Stimulated activated CD4-positive, alpha-beta T cell treated with anti-CD3 and anti-CD28 coated beads, Interleukin-1b, Interleukin-23, amount 100 ng/mL, for 1 hour (primary cell): Measurements from ENCODE around the gene KIF17.

Experiments used
- DNase-seq, 2 donors: peaks; one replicate each; pipeline ENCODE4 v3.0.0-alpha.2; 2020; ENCODE audit warnings: low read depth in 2 of 2

KIF17 gene

DNA sequence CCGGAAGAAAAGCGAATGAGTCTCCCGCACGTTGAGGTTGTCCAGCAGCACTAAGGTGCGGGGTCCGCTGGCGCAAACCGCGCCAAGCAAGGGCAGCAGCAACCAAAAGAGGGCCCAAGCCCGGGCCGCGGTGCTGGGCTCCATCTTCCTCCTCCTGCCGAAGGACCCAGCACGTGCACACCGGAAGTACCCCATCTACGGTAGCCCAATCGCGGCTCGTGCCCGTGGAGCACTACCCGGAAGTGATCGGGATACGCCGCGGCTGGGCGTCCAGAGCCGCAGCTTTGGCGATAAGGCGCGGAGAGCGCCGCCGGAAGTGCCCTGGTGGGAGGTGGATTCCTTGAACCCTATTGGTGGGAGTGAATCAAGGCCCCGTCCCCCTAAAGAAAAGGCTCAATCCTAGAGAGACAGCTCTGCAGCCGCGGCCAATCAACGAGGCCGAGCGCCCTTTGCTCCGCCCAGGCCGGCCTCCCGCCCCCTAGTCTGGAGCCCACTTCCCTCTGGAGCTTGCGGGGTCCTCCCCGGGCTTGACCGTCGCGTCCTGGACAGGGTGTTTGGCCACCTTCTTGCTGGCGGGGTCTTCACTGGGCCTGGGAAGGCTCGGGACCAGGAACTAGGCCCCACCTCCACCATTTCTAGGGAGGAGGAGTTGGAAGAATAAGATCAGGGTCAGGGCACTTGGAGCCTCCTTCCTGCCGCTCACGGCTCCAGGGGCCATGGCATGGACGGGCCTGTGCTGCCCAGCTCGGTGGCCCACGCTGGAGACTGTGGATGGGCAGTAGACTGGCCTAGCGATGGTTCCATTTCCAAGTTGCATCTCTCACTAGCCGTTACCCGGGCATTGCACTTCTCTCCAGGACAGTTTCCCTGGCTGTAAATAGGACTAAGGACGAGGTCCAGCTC lies 56.3 kb downstream of the KIF17 start, which contains the start of gene DDOST:
Gene DDOST, minus strand, starts transcription at position 163 of the 903 bp plus-strand sequence. Its CDS starts 19 bp downstream, at position 144.
- DNase-seq: peak; percentile 71 to 85

DNA sequence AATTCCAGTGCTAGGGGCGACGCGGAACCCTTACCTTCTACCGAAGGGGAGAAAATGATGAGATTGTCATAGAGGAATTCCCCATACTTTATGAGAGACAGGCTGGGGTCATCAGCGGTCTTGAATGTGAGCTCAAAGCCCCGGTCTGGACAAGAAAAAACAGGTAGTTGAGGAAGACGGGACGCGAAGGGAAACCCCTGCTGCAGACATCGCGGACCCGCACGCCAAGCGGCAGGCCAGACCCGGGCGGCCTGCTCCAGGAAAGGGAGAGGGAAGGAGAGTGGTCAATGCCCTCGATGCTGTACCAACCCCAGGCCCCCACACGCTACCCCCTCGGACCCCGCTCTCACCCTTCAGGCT lies 57.0 kb downstream of the KIF17 start:
- DNase-seq: no peak

DNA sequence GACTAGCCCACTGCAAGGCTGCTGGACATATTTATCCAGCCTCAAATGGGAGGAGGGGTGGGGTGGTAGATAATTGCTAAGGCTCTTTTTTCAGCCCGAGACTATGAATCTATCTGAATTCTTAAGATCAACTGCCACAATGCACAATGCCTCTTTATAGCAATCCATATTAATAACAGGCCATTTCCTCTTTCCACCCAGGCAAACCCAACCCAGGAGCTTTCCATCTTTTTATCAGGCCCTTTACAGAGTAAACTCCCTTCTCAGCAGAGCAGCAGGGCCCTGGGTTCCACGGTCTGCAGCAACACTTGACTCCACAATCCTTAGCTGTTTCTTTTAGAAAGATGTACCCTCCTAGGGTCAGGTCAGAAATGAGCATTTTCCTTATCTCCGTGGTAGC lies 57.4 kb downstream of the KIF17 start:
- no peak for DNase-seq

DNA sequence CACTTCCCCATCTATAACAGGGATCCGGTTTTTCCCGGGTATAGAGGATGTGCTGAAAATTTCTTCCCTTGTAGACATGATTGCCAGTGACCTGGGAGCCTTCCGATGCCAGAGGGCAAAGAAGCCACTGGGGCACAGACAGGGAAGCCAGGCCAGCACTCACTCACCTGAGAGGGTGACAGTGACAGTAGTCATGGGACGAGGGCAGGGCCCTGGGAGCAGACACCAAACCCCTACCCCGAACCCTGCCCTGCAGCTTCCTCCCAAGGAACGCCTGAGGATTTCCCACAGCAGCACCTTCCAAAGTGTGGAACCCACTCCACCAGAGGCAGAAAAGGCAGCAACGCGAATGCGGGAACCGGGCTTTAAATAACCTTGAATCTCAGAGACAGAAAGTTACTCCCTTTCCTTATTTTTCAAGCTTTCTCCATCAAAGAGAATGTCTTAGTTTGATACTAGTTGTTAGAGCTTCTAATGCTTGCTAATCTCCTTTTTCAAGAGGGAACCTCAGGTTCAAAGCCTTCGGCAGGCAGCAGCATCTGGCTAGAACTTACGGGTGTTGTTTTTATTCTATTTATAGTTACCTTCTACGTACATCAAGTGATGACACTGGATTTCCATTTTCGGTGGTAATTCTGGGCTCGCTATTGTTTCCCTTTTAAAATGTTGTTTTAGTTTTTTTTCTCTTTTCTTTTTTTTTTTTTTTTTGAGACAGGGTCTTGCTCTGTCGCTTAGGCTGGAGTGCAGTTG lies 59.5 kb downstream of the KIF17 start:
- no peak for DNase-seq

DNA sequence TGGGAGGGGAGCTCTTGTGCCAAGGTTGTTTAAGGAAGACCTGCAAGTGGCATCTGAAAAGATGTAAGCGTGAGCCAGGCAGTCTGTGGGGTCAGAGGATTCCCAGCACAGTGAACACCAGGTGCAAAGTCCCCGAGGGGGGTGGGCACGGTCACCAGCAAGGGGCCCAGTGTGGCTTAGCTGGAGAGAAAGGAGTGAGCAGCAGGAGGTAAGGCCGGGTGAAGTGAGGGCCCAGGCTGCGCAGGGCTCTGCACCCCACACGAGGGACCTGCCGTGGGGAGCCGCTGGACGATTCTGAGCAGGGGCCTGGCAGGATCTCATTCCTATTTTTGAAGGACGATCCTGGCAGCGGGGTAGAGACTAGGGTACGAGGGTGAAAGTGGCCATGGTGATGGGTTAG lies 60.8 kb downstream of the KIF17 start:
- DNase-seq: no peak

DNA sequence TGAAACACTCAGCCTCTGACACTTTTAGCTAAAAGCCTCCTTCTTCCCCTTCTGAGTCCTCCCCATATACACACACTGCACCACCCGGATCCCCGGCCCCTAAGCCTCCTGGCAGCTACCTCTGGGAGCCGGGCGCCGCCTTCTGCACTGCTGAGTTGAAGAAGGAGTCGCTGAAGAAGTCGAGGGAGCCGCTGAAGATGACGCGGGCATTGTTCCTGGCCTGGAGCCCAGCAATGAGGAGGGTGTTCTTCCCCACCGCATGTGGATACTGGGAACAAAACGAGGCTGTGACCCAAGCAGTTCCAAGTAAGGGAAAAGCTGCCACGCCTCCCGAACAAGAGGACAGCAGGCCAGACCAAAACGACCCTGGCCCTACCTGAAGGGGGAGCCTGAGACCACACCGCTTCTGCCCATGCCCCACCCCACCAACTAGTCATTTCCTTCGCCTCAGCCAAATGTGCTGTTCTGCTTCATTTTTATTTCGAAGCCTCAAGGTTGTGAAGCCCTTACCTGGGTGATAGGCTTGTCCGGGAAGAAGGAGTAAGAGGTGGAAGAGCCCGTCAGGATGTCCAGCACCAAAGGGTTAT lies 63.6 kb downstream of the KIF17 start:
- DNase-seq: no peak

DNA sequence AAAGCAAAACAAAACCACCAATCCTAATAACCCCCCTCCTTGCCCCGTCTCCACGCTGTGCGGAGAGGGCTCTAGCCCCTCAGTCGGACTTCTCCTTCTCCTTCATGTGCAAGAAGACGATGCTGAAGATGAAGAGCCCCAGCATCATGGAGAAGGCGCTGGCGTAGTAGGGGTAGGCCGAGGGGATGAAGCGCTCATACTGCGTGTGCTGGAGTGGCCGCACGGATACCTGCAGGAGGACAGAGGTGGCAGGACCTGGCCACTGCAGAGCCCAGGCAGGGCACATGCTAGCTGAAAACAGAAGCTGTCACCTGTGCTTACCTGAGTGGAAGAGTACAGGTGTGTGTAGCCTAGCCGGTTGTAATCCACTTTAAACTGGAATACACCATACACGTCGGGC lies 65.5 kb downstream of the KIF17 start:
- no peak for DNase-seq

DNA sequence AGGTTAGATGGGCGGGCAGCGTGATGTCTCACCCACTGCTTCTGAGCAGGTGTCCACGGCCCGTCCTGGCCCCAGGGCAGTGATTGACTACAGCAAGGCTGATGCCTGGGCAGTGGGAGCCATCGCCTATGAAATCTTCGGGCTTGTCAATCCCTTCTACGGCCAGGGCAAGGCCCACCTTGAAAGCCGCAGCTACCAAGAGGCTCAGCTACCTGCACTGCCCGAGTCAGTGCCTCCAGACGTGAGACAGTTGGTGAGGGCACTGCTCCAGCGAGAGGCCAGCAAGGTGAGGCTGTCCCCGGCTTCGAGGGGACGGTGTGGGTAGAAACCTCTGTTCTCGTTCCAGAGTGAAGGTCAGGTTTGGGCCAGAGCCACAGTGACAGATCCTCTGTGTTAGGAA lies 68.9 kb downstream of the KIF17 start:
- no peak for DNase-seq

DNA sequence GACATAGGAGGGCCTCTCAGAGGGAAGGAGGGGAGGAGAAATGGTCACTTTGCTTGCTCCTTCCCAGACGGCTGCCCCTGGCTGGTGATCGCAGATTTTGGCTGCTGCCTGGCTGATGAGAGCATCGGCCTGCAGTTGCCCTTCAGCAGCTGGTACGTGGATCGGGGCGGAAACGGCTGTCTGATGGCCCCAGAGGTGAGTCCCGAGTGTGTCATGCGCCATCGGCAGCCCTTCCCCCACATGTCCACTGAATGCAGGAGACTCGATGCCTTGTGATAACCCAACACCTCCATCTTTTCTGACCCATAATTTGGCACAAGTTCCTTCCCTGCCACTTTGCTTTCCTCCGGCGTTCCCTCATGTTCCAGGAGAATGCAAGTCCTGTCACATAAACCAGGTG lies 69.4 kb downstream of the KIF17 start:
- DNase-seq: no peak

DNA sequence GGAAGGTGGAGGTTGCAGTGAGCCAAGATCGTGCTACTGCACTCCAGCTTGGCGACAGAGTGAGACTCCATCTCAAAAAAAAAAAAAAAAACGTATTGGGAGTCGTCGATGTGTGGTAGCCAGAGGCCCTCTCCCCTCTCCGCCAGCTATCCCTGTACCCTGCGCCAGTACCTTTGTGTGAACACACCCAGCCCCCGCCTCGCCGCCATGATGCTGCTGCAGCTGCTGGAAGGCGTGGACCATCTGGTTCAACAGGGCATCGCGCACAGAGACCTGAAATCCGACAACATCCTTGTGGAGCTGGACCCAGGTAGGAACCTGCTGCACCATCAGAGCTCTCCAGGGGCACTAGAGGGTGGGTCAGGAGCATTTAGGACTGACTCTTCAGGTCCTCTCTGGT lies 72.4 kb downstream of the KIF17 start:
- DNase-seq: no peak

DNA sequence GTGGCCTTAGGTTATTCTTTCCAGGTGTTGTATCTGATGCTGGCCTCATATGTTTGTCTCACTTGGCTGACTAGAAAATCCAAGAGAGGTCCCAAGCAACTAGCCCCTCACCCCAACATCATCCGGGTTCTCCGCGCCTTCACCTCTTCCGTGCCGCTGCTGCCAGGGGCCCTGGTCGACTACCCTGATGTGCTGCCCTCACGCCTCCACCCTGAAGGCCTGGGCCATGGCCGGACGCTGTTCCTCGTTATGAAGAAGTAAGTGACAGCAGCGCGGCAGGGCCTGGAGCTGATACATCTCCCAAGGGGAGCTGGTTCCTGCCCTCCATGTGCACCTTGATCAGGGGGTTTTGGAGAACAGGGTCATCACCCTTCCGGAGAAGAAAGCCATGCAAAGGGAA lies 73.4 kb downstream of the KIF17 start:
- no peak for DNase-seq

DNA sequence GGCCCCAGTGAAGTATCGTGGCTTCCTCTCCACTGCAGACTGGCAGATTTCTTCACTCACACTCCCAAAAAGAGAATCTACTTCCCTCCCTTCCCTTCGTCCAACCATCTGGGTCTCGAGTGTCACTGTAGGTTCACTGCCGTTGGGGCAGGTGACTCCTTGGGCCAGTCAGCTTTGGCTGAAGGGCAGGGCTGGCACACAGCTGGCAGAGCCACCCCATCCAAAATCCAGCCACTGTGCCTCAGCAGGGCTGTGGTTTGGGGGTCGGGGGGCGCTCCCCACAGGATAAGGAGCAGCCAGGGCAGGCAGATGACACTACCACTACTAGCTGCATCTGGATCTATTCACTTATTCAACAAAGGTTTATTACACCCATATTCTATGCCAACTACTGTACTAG lies 74.7 kb downstream of the KIF17 start:
- DNase-seq: no peak

DNA sequence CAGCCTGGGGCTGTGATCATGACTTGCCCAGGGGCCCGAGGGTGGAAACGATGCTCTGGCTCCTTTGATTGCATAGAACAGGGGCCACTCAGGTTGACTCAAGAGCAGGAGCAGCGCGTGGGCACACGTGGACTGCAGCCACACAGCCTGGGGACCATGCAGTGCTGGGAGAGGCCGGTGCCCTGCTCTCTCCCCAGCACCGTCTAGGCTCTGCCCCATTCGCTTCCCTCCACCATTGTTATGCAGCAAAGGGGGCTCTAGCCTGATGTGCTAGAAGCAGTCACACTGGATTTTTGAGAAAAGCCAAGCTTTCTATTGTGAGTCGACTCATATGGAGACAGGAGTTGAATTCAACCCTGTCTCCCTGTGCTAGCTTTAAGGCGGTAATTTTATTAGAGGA lies 75.8 kb downstream of the KIF17 start:
- no peak for DNase-seq

DNA sequence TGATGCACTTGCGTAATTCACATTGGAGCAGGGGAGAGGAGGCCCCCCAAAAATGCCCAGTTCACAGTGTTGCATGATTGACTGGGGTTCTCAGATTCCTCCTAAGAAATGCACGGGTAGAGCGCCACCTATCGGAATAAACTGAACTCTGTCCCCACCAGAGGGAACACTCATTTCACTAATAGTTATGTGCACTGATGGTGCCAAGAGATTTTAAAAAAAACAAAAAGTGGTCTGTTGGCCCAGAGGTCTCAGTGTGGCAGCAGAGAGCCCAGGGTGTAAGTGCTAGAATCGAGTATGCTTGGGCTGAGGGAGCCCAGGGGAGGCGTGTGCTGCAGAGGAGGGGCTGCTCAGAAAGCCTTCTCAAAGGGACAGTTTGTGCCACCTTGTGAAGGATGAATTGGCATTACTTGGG lies 77.6 kb downstream of the KIF17 start:
- DNase-seq: peak; percentile 25 to 37

DNA sequence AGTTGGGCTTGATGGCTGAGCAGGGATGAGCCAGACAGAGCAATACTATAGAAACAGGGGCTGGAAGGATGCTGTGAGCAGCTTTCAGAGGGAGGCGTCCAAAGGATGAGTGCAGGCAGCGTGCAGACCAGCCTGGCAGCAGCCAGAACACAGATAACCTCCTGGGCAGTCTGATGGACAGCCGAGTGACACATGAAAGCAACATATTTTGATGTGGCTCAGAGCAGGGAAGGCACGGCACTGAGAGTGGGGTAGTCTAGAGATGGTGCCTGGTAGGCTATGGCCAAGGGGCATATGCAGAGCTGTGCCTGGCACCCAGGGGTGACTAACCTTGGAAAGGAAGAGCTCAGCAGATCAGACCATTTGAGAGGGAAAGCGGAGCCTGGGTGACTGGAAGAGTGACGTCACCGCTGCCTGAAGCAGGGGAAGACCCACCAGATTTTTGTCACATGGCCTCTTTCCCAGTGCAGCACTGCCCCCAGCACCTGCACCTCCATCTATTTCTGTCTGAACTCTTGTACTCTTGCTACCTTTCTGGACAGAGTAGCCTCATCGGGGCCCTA lies 80.9 kb downstream of the KIF17 start:
- DNase-seq: no peak

DNA sequence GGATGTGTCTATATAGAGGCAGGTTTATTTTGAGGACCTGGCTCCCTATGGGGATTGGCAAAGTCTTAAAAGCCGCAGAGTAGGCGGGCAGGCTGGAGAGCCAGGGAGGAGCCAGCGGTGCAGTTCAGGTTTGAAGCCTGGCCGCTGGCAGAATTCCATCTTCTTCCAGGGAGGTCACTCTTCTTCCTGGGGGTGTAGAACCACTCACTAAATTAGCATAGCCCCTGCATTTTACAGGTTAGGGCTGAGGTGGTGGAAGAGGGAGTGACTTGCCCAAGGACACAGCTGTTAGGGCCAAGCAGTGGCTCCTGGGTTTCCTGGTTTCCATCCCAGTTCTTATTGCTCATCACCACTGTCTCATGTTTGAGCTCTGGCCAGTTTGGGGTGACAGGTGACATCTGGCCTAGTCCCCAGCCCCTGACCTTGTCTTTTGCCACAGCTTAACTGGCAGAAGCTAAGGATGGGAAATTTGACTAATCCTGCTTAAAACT lies 83.2 kb downstream of the KIF17 start:
- DNase-seq: no peak

DNA sequence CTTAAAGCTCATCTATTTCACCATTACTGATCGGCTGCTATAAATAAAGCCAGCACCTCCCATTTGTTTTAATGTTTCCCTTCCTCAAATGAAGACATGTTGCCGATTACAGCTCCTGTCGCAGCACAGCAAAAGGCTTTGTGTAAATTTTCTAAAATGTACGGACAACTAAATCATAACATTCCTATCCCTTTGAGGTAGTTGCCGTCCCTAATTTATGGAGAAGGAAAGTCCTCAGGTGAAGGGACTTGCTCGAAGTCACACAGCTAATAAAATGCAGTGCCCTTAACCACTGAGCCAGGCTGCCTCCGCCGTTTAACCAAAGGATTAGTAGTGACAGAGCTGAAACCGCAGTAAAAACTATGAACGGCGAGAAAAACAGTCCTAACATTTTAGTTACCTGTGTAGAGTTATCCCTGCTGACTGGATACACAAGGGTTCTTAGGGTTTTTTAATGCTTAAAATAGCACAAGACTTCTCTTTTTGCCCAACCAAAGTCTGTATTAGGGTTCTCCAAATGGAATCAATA lies 83.7 kb downstream of the KIF17 start:
- DNase-seq: no peak

DNA sequence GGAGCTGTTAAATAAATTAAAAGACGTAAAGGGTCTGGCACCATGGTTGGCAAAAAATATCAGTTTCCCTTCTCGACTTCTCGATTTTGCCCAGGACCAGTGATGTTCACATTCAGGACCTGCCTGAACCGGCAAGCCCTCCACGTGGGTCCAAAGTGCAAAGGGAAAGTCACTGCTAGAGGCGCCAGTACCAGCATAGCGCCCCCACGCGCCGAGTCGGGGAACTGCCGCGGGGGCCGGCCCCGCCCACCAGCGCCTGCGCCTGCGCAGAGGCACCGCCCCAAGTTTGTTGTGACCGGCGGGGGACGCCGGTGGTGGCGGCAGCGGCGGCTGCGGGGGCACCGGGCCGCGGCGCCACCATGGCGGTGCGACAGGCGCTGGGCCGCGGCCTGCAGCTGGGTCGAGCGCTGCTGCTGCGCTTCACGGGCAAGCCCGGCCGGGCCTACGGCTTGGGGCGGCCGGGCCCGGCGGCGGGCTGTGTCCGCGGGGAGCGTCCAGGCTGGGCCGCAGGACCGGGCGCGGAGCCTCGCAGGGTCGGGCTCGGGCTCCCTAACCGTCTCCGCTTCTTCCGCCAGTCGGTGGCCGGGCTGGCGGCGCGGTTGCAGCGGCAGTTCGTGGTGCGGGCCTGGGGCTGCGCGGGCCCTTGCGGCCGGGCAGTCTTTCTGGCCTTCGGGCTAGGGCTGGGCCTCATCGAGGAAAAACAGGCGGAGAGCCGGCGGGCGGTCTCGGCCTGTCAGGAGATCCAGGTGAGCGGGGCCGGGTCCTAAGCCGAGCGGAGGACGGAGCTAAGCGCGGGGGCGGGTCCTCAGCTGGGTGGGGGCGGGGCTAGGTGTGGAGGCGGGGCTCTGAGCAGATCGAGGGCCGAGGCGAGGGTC lies 84.4 kb downstream of the KIF17 start, which contains the start of gene PINK1:
Gene PINK1, plus strand, starts transcription at position 269 of the 875 bp plus-strand sequence. Its CDS starts 91 bp downstream, at position 360.
- DNase-seq: peak; percentile 71 to 83

DNA sequence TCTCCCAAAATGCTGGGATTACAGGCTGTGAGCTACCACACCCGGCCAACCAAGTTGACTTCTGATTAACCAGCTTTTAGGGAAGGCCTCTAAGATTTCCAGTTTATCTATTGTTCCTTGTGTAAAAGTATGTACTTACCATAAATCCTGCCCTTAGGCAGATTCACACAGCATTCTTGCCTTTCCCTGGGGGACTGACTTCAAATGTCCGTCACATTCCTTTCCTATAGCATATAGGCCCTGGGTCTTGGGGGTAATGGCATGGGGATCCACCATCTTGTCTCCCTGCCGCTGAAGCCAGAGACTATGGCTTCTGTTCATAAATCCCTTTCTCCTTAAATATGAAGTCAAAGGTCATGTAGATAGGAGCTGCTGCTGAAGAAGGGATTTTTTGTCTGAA lies 85.4 kb downstream of the KIF17 start:
- no peak for DNase-seq

DNA sequence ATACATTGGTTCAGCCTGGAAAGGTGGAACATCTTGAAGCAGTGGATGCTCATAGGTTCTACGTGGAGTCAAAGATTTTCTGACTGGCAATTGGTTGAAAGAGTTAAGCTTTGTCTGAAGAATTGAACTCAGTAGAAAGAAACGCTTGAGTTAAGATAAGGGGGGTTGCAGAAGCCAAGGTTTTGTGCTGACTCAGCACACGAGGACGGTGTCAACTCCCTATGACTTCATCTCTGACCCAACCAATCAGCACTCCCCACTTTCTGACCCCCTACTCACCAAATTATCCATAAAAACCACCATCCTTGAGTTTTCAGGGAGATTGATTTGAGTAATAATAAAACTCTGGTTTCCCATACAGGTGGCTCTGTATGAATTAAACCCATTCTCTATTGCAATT lies 87.1 kb downstream of the KIF17 start:
- DNase-seq: no peak

DNA sequence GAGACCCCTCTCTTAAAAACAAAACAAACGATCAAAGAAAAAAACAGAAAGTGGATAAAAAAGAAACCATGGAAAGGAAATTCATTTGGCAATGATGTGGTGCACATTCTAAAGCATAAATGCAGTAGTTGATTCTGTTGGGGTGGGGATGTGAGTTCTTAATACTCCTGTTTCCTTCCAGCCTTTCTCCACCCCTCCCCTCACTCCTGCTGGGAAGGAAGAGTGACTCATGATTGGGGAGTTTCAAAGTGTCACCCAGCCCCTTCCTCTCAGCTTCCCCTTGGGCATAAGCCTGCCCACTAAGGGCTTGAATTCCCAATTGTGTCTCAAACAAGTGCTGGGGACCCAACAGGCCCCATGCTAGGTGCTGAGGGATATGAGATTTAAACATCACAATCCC lies 91.3 kb downstream of the KIF17 start:
- DNase-seq: no peak
